Astrocyte (in vitro differentiated cells and primary cell): ENCODE measurements around the gene PRRT1. TPM values are rescaled to one million over a fixed set of nuclear protein-coding genes. Genes with fewer than 3 reads are reported as not detected.
"Not testable (repeated sequence)": the region's sequence is repeated elsewhere in the genome, so short reads cannot be mapped to it uniquely, and the experiment has no call there.

Experiments
- DNase-seq: peaks from one replicate; pipeline ENCODE4 v3.0.0-alpha.2; 2010; ENCODE audit warnings: low read depth
- FAIRE-seq: peaks from 2 replicates; lab custom pipeline; 2011; peaks lifted over from hg19 to GRCh38; lab: Jason Lieb, UNC
- H2AFZ ChIP-seq: 2 replicates; pipeline ENCODE4 v1.6.0; 2012; ENCODE audit warnings: low read depth, low read length, inconsistent platforms
- H3K27ac ChIP-seq: 2 replicates; pipeline ENCODE4 v1.5.1; 2011; ENCODE audit warnings: low read depth, low read length, inconsistent platforms
- H3K27me3 ChIP-seq: 2 replicates; pipeline ENCODE4 v1.6.0; 2011; ENCODE audit warnings: low read length, inconsistent platforms; ENCODE audit not compliant: insufficient read depth
- H3K36me3 ChIP-seq: 2 replicates; pipeline ENCODE4 v1.5.1; 2011; ENCODE audit warnings: low read length, inconsistent platforms; ENCODE audit not compliant: insufficient read depth
- H3K4me1 ChIP-seq: 2 replicates; pipeline ENCODE4 v1.5.1; 2011; ENCODE audit warnings: low read length, inconsistent platforms; ENCODE audit not compliant: insufficient read depth
- H3K4me2 ChIP-seq: 2 replicates; pipeline ENCODE4 v1.6.0; 2012; ENCODE audit warnings: low read length, inconsistent platforms
- H3K4me3 ChIP-seq: 2 replicates; pipeline ENCODE4 v1.5.1; 2011; ENCODE audit warnings: low read depth, mild to moderate bottlenecking, low read length, inconsistent platforms; ENCODE audit not compliant: insufficient read depth
- H3K79me2 ChIP-seq: 2 replicates; pipeline ENCODE4 v1.6.0; 2012; ENCODE audit warnings: mild to moderate bottlenecking, low read length, inconsistent platforms; ENCODE audit not compliant: insufficient read depth
- H3K9ac ChIP-seq: 2 replicates; pipeline ENCODE4 v1.6.0; 2012; ENCODE audit warnings: mild to moderate bottlenecking, low read length, inconsistent platforms
- H3K9me3 ChIP-seq: 2 replicates; pipeline ENCODE4 v1.5.1; 2012; ENCODE audit warnings: low read depth, mild to moderate bottlenecking, low read length, inconsistent platforms; ENCODE audit not compliant: insufficient read depth
- H4K20me1 ChIP-seq: 2 replicates; pipeline ENCODE4 v1.6.0; 2012; ENCODE audit warnings: low read length, inconsistent platforms; ENCODE audit not compliant: insufficient read depth
- H3K27ac Mint-ChIP-seq: one replicate; pipeline ENCODE4 v1.8.0; 2021; ENCODE audit warnings: mild to moderate bottlenecking, mixed read lengths; ENCODE audit not compliant: unreplicated experiment
- H3K27me3 Mint-ChIP-seq: one replicate; pipeline ENCODE4 v1.8.0; 2021; ENCODE audit warnings: low read depth, mixed read lengths; ENCODE audit not compliant: unreplicated experiment
- H3K36me3 Mint-ChIP-seq: one replicate; pipeline ENCODE4 v1.8.0; 2021; ENCODE audit warnings: low read depth, mixed read lengths; ENCODE audit not compliant: unreplicated experiment
- H3K4me1 Mint-ChIP-seq: one replicate; pipeline ENCODE4 v1.8.0; 2021; ENCODE audit warnings: low read depth, mixed read lengths; ENCODE audit not compliant: unreplicated experiment
- H3K4me3 Mint-ChIP-seq: one replicate; pipeline ENCODE4 v1.8.0; 2021; ENCODE audit warnings: mild to moderate bottlenecking, moderate library complexity, mixed read lengths; ENCODE audit not compliant: unreplicated experiment
- H3K9me3 Mint-ChIP-seq: one replicate; pipeline ENCODE4 v1.8.0; 2021; ENCODE audit warnings: mild to moderate bottlenecking, mixed read lengths; ENCODE audit not compliant: unreplicated experiment
- CTCF ChIP-seq: IDR thresholded peaks from 2 replicates; pipeline ENCODE4 v1.5.1; 2011; ENCODE audit warnings: low read depth, mild to moderate bottlenecking, inconsistent platforms, low read length, moderate library complexity; ENCODE audit not compliant: insufficient read depth
- EZH2 ChIP-seq: IDR thresholded peaks from 2 replicates; pipeline ENCODE4 v1.6.1; 2012; ENCODE audit warnings: mild to moderate bottlenecking, low read length, inconsistent platforms; ENCODE audit not compliant: insufficient read depth
- total RNA-seq: library from RNA; stranded (reverse); gene quantifications from 2 replicates; pipeline ENCODE4 v1.2.1, GENCODE V29; 2021

The PRRT1 gene
- total RNA-seq, 1 donor from 2014 or later, result 0.45 TPM

GRCh38 chr6:32189069-32189741 lies 37.5 kb upstream of the PRRT1 start:
- no peaks in the 10 kb centered on the region for H3K27me3 ChIP-seq
- no peaks in the 10 kb centered on the region for H3K9me3 ChIP-seq
- FAIRE-seq, result no peak
- TF ChIP-seq EZH2 (no peak), CTCF (no peak)
- Mint-ChIP-seq H3K4me3 (peak overlapping the region; percentile 95), H3K27ac (peak overlapping the region; percentile 95), H3K4me1 (peaks cover 38% of the 10 kb centered on the region), H3K9me3 (no peaks in the 10 kb centered on the region), H3K36me3 (peaks cover 18% of the 10 kb centered on the region), H3K27me3 (no peaks in the 10 kb centered on the region)
- H3K79me2 ChIP-seq, result peaks cover 38% of the 10 kb centered on the region
- no peak overlapping the region for H2AFZ ChIP-seq
- H3K4me2 ChIP-seq, result peak overlapping the region; percentile 100
- H3K9ac ChIP-seq, result peak overlapping the region; percentile 93
- peak overlapping the region; percentile 72 for H3K27ac ChIP-seq
- H3K4me3 ChIP-seq, result peak overlapping the region; percentile 74
- H4K20me1 ChIP-seq, result no peaks in the 10 kb centered on the region
- peaks cover 8% of the 10 kb centered on the region for H3K36me3 ChIP-seq
- DNase-seq, result no peak
- peaks cover 26% of the 10 kb centered on the region for H3K4me1 ChIP-seq

GRCh38 chr6:32188381-32189068 lies 36.8 kb upstream of the PRRT1 start:
- Mint-ChIP-seq H3K27me3 (no peaks in the 10 kb centered on the region), H3K9me3 (no peaks in the 10 kb centered on the region), H3K4me3 (peak overlapping the region; percentile 95), H3K36me3 (peaks cover 18% of the 10 kb centered on the region), H3K4me1 (peaks cover 37% of the 10 kb centered on the region), H3K27ac (peak overlapping the region; percentile 95)
- peak overlapping the region; percentile 72 for H3K27ac ChIP-seq
- no peak overlapping the region for H2AFZ ChIP-seq
- H3K4me2 ChIP-seq, result peak overlapping the region; percentile 100
- H3K9me3 ChIP-seq, result no peaks in the 10 kb centered on the region
- peak overlapping the region; percentile 74 for H3K4me3 ChIP-seq
- TF ChIP-seq EZH2 (no peak), CTCF (no peak)
- peak overlapping the region; percentile 93 for H3K9ac ChIP-seq
- H3K27me3 ChIP-seq, result no peaks in the 10 kb centered on the region
- H3K4me1 ChIP-seq, result peaks cover 26% of the 10 kb centered on the region
- peaks cover 38% of the 10 kb centered on the region for H3K79me2 ChIP-seq
- H4K20me1 ChIP-seq, result no peaks in the 10 kb centered on the region
- FAIRE-seq (no peak), DNase-seq (peak; percentile 10)
- H3K36me3 ChIP-seq, result peaks cover 10% of the 10 kb centered on the region

- H3K9me3 Mint-ChIP-seq, H4K20me1 ChIP-seq, FAIRE-seq, DNase-seq, H3K27me3 Mint-ChIP-seq, H3K27ac ChIP-seq, H3K27me3 ChIP-seq, H3K9me3 ChIP-seq, H3K27ac Mint-ChIP-seq, H2AFZ ChIP-seq: not testable (repeated sequence)
- H3K4me3 Mint-ChIP-seq, result peak overlapping the region; percentile 95
- H3K36me3 ChIP-seq, result peaks cover 14% of the 10 kb centered on the region
- H3K36me3 Mint-ChIP-seq, result peaks cover 18% of the 10 kb centered on the region
- peaks cover 38% of the 10 kb centered on the region for H3K79me2 ChIP-seq
- H3K4me1 Mint-ChIP-seq, result peaks cover 35% of the 10 kb centered on the region
- peaks cover 24% of the 10 kb centered on the region for H3K4me1 ChIP-seq
- peak overlapping the region; percentile 100 for H3K4me2 ChIP-seq
- peak overlapping the region; percentile 93 for H3K9ac ChIP-seq
- peak overlapping the region; percentile 74 for H3K4me3 ChIP-seq
Measured at GRCh38 chr6:32187725-32188380, 36.1 kb upstream of the PRRT1 start.
